Endothelial cell of umbilical vein (primary cell): ENCODE measurements around the gene RPS6KA4. TPM values are rescaled to one million over a fixed set of nuclear protein-coding genes. Genes with fewer than 3 reads are reported as not detected.
"Not testable (repeated sequence)": the region's sequence is repeated elsewhere in the genome, so short reads cannot be mapped to it uniquely, and the experiment has no call there.

Experiments used
- BruUV-seq: library from RNA; stranded (reverse); fragments of 400-500 nt; replicated peaks from 2 replicates; lab custom pipeline; 2021; lab: Mats Ljungman, UMichigan
- CTCF ChIA-PET: fragments of 300-600, 350-600 bp; sonication (Branson Sonifier 250); formaldehyde crosslinking; loops from one replicate; lab custom pipeline; 2021; ENCODE audit warnings: antibody characterized with exemption, inconsistent platforms; lab: Charles Lee
- POLR2A ChIA-PET: fragments of 300-600, 350-600 bp; sonication (Branson Sonifier 250); formaldehyde crosslinking; loops from one replicate; lab custom pipeline; 2021; ENCODE audit warnings: antibody characterized with exemption, inconsistent platforms; lab: Charles Lee
- DNase-seq: peaks from one replicate; pipeline ENCODE4 v3.0.0-alpha.2; 2011; ENCODE audit warnings: low read depth, low spot score
- FAIRE-seq: peaks from 2 replicates; lab custom pipeline; 2011; peaks lifted over from hg19 to GRCh38; lab: Jason Lieb, UNC
- H2AFZ ChIP-seq: 2 replicates; pipeline ENCODE4 v1.6.0; 2012; ENCODE audit warnings: low read depth, low read length, control low read depth, inconsistent platforms
- H3K27ac ChIP-seq: 2 replicates; pipeline ENCODE4 v1.5.1; 2011; ENCODE audit warnings: low read depth, mild to moderate bottlenecking, control low read depth, low read length, moderate library complexity; ENCODE audit not compliant: insufficient read depth
- H3K27me3 ChIP-seq, 2 experiments: 2 replicates each; pipeline versions ENCODE4 v1.6.0 to v1.6.1; 2011; ENCODE audit warnings: low read length in 2 of 2, mixed read lengths in 1 of 2; ENCODE audit not compliant: control insufficient read depth in 2 of 2, insufficient read depth in 2 of 2
- H3K36me3 ChIP-seq, 2 experiments: 2 replicates in 1 of 2; 3 replicates in 1 of 2; pipeline ENCODE4 v1.5.1; 2011; ENCODE audit warnings: low read length in 2 of 2, mild to moderate bottlenecking in 1 of 2, moderate library complexity in 1 of 2; ENCODE audit not compliant: control insufficient read depth in 2 of 2, insufficient read depth in 2 of 2; ENCODE audit errors: extremely low read depth in 1 of 2
- H3K4me1 ChIP-seq: 3 replicates; pipeline ENCODE4 v1.5.1; 2011; ENCODE audit warnings: mild to moderate bottlenecking, low read length; ENCODE audit not compliant: control insufficient read depth, insufficient read depth; ENCODE audit errors: extremely low read depth
- H3K4me2 ChIP-seq: 2 replicates; pipeline ENCODE4 v1.6.1; 2011; ENCODE audit warnings: low read length, control low read depth, mixed read lengths; ENCODE audit not compliant: insufficient read depth
- H3K4me3 ChIP-seq, 3 experiments: fragments of 200-600 bp in 1 of 3; sonication (generic), shearing (Covaris generic) in 1 of 3; replicated peaks in 1 of 3; 2 replicates each; pipeline ENCODE4 v1.5.1; 2011 to 2016; ENCODE audit warnings: control low read depth in 3 of 3, low read length in 3 of 3, mild to moderate bottlenecking in 2 of 3, inconsistent platforms in 1 of 3, low read depth in 1 of 3, moderate library complexity in 1 of 3; ENCODE audit not compliant: insufficient read depth in 1 of 3
- H3K79me2 ChIP-seq: 2 replicates; pipeline ENCODE4 v1.6.0; 2012; ENCODE audit warnings: low read length, inconsistent platforms; ENCODE audit not compliant: control insufficient read depth, insufficient read depth
- H3K9ac ChIP-seq: replicated peaks from 2 replicates; pipeline ENCODE3; 2011; ENCODE audit warnings: low read length, control low read depth; ENCODE audit not compliant: insufficient read depth; ENCODE audit errors: extremely low read depth
- H3K9me1 ChIP-seq: replicated peaks from 3 replicates; pipeline ENCODE4 v1.6.0; 2011; ENCODE audit warnings: mild to moderate bottlenecking, low read length; ENCODE audit not compliant: control insufficient read depth, insufficient read depth; ENCODE audit errors: extremely low read depth
- H3K9me3 ChIP-seq: replicated peaks from 2 replicates; pipeline ENCODE4 v1.5.1; 2012; ENCODE audit warnings: low read length, inconsistent platforms; ENCODE audit not compliant: control insufficient read depth, insufficient read depth
- H4K20me1 ChIP-seq: replicated peaks from 2 replicates; pipeline ENCODE3; 2011; ENCODE audit warnings: mild to moderate bottlenecking, low read length; ENCODE audit not compliant: control insufficient read depth, insufficient read depth; ENCODE audit errors: extremely low read depth
- CTCF ChIP-seq, 2 donors: IDR thresholded peaks; 1 replicate in 1 of 2; 2 replicates in 1 of 2; pipeline ENCODE4 v1.5.1; 2011; ENCODE audit warnings: low read length in 2 of 2, mild to moderate bottlenecking in 2 of 2, moderate library complexity in 2 of 2, control low read depth in 1 of 2, inconsistent platforms in 1 of 2, low read depth in 1 of 2; ENCODE audit not compliant: insufficient read depth in 1 of 2; ENCODE audit errors: extremely low read depth in 1 of 2
- EZH2 ChIP-seq: IDR thresholded peaks from 2 replicates; pipeline ENCODE4 v1.6.1; 2012; ENCODE audit warnings: borderline replicate concordance, low read depth, mild to moderate bottlenecking, moderate library complexity, low read length, inconsistent platforms; ENCODE audit not compliant: severe bottlenecking
- FOS ChIP-seq: IDR thresholded peaks from 2 replicates; pipeline ENCODE4 v1.6.1; 2011; ENCODE audit warnings: mild to moderate bottlenecking, low read length, moderate library complexity, borderline replicate concordance; ENCODE audit not compliant: insufficient read depth
- GATA2 ChIP-seq: IDR thresholded peaks from 2 replicates; pipeline ENCODE4 v1.7.0; 2011; ENCODE audit warnings: low read depth, mild to moderate bottlenecking, moderate library complexity, mixed read lengths, low read length; ENCODE audit not compliant: insufficient read length, insufficient read depth
- JUN ChIP-seq: IDR thresholded peaks from 2 replicates; pipeline ENCODE4 v1.6.1; 2011; ENCODE audit warnings: borderline replicate concordance, low read depth; ENCODE audit not compliant: insufficient read length, insufficient read depth
- MAX ChIP-seq: IDR thresholded peaks from 2 replicates; pipeline ENCODE4 v1.6.1; 2011; ENCODE audit not compliant: insufficient read depth, insufficient read length
- MYC ChIP-seq: IDR thresholded peaks from one replicate; pipeline ENCODE4 v1.6.1; 2011; ENCODE audit warnings: mild to moderate bottlenecking, low read depth, low read length
- POLR2A ChIP-seq: IDR thresholded peaks from 2 replicates; pipeline ENCODE4 v1.6.1; 2012; ENCODE audit warnings: low read depth, mild to moderate bottlenecking, control low read depth, low read length
- POLR2AphosphoS5 ChIP-seq: IDR thresholded peaks from 2 replicates; pipeline ENCODE4 v1.6.1; 2012; ENCODE audit warnings: low read depth, mild to moderate bottlenecking, control low read depth, low read length, moderate library complexity; ENCODE audit not compliant: insufficient read depth
- dilution Hi-C: fragments of 300-500 bp; cut with MboI; formaldehyde crosslinking; loops from one replicate; pipeline ENCODE4 v1.15.0; 2019; ENCODE audit warnings: low sequenced_read_pairs; ENCODE audit not compliant: extremely low pct_ligation_motif_present
- intact Hi-C: fragments of 100-400 bp; cut with micrococcal nuclease; formaldehyde crosslinking; loops from one replicate; pipeline ENCODE4 v1.10.0; 2022
- polyA plus RNA-seq, 4 experiments: library from polyadenylated mRNA; depleted of rRNA in 3 of 4; stranded (reverse) in 3 of 4; unstranded in 1 of 4; fragments of >200 nt; gene quantifications; 2 replicates each; pipeline versions ENCODE4 v1.2.1 to v1.2.3, GENCODE V29; 2011 to 2012; ENCODE audit warnings: missing spikeins in 1 of 4
- total RNA-seq: library from RNA; stranded (reverse); gene quantifications from 2 replicates; pipeline ENCODE4 v1.2.3, GENCODE V29; 2021

Gene RPS6KA4
- total and polyA plus RNA-seq, 2 donors (not counting 3 experiments of a cell fraction or from before 2014, with no cell fraction given) = 26.5 to 44.1 TPM

- no peak overlapping the region for H3K27ac ChIP-seq
- H3K9me3 ChIP-seq = no peaks in the 10 kb centered on the region
- no peaks in the 10 kb centered on the region for H3K9me1 ChIP-seq
- no peak for TF ChIP-seq MAX
- TF ChIP-seq FOS = no peak
- TF ChIP-seq MYC = no peak
- TF ChIP-seq EZH2 = no peak
- TF ChIP-seq GATA2 = no peak
- TF ChIP-seq POLR2AphosphoS5 = no peak
- TF ChIP-seq JUN = no peak
- no peak for TF ChIP-seq POLR2A
- TF ChIP-seq CTCF (IDR thresholded peaks at IDR 0.05; ENCODE audit: extremely low read depth in 1 of 2, insufficient read depth in 1 of 2, low read depth in 1 of 2, low read length in 2 of 2) = no peak
- FAIRE-seq (no peak), DNase-seq (no peak)
- H3K9ac ChIP-seq = no peak overlapping the region
- no peaks in the 10 kb centered on the region for H3K27me3 ChIP-seq
- ChIA-PET POLR2A (no interaction called here), CTCF (no interaction called here)
- peaks cover 10% of the 10 kb centered on the region for H3K4me1 ChIP-seq
- no peaks in the 10 kb centered on the region for H4K20me1 ChIP-seq
- H3K4me3 ChIP-seq = no peak overlapping the region
- intact Hi-C loops = no loop called here
- no peak overlapping the region for H2AFZ ChIP-seq
- dilution Hi-C loops = no loop called here
- H3K79me2 ChIP-seq = peaks cover 4% of the 10 kb centered on the region
- no peak overlapping the region for H3K4me2 ChIP-seq
- BruUV-seq = no TSS peak
- H3K36me3 ChIP-seq = peaks cover 2 to 7% of the 10 kb centered on the region in 2 experiments
These were observed 44.0 kb upstream of the RPS6KA4 start for GRCh38 chr11:64314805-64315561.

GRCh38 chr11:64315667-64316526 lies 43.1 kb upstream of the RPS6KA4 start:
- H3K4me2 ChIP-seq, H3K79me2 ChIP-seq, H3K27ac ChIP-seq, H2AFZ ChIP-seq, H3K27me3 ChIP-seq, H3K9me1 ChIP-seq, BruUV-seq, H3K36me3 ChIP-seq, H3K9me3 ChIP-seq, H3K9ac ChIP-seq, POLR2A ChIA-PET, FAIRE-seq, H4K20me1 ChIP-seq, dilution Hi-C loops, intact Hi-C loops, H3K4me3 ChIP-seq, DNase-seq, H3K4me1 ChIP-seq: not testable (repeated sequence)
- CTCF ChIA-PET = interaction anchor here (1.8 to 3.6 kb wide), 3 partner anchors 17 to 45 kb away, joined by 5 to 72 read pairs (median 71); no protein-coding TSS in a partner anchor
